Stimulated activated CD8-positive, alpha-beta memory T cell treated with anti-CD3 and anti-CD28 coated beads, Interleukin-4, amount 100 ng/mL, for 4 hours (primary cell): ENCODE results near the gene HRAS.
A peak's percentile ranks its signal among the peaks of the same experiment; 100 is the strongest.

Experiments
- DNase-seq, 2 donors: peaks; one replicate each; pipeline ENCODE4 v3.0.0-alpha.2; 2020; ENCODE audit warnings: low read depth in 2 of 2, low spot score in 1 of 2

HRAS gene

DNA sequence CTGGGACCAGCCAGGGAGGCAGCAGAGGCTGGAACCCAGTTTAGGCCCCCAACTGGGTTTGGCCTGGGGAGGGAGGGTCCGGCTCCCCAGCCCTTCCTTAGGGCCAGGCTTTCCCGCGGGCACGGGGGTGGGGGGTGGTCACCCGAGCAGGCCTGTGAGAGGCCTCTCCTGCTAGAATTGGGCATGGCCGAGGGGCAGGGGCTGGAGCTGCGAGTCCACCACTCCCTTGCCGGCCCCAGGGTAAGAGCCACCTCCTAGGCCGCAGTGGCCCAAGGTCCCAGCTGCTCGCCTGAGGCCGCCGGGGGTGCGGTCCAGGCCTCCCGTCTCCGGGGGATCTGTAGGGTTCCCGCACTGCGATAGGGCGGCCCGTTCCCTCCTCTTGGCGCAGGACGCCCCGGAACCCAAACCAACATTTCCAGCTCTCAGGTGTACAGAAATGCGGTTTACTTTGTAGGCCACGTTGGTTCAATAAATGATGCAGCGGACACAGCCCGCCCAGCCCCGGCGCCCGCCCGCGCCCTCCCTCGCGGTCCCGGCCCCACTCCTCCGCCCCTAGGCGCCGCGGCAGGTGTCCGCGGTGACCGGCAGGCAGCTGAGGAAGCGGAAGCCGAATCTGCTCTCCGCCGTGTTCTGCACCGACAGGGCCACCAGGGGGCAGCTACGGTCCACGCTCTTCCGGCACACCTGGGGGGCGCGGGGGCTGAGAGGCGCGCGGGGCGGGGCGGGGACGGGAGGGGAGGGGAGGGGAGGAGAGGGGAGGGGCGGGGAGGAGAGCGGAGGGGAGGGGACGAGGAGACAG is 19.3 kb upstream of the HRAS start:
- DNase-seq = peak in 1 of 2 donors; percentile 60

DNA sequence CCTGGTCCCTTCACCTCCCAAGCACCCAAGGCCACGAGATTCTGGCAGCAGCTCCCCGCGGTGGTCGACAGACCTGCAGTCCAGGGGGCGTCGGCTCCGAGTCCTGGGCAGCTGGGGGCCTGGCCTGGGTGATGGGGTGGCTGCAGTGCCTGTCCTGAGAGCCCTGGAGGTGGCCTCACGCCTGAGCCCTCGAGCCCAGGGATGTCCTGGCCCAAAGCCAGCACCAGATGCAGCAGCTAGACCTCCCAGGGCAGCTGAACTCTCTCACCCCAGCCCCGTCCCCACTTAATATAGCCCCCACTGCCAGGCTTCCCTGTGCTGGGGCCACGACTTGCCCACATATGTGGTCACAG is 18.6 kb upstream of the HRAS start:
- no peak for DNase-seq

DNA sequence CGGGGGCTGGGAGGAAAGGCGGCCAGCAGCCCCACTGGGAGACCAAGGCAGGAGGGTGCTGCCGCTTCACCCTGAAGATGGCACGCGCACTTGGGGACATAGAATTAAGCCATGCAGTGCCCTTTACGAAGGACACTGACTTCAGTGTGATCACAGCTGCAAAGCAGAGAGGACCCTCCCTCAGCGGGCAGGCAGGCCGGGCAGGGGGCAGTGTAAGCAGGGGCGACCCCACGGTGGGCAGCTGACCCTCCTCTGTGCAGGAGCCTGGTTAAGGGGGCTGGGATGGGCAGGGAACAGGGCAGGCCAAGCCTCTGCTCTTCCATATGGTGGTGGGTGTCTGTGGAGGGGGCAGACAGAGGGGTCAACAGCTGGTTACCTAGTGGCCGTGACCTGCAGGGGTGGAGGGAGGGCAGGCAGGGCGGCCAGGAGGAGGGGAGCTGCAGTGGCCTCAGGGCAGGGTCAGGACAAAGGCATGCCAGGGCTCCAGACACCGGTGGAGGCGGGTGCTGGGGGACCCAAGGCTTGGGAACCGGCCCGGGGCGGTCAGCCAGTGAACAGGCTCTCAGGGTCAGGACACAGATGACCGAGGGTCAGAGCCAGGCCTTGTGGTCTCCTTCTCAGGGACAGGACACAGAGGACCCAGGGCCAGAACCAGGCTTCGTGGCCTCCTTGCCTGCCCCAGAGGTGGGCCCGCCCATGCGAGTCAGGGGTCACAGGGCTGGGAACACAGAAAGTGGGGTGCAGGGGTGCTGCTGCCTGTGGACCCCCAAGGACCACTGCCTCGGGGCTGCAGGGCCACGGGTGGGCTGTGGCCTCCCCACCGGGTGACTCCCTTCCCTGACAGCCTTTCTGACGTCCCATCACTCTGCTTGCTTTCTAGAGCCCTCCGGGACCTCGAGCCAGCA is 18.0 kb upstream of the HRAS start:
- no peak for DNase-seq

DNA sequence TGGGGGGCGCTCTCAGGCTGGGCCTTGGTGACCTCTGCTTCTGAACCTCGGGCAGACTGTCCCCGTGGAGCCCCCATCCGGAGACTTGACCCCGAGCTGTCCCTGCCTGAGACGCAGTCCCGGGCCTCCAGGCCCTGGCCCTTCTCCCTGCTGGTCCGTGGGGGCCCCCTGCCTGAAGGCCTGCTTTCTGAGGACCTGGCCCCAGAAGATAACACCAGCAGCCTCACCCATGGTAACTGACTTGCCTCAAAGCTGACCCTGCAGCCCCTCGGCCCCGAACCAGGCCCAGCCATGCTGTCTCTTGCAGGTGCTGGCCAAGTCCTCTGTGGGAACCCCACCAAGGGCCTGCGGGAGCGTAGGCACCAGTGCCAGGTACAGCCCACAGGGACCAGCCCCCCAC is 16.2 kb upstream of the HRAS start:
- DNase-seq = no peak

DNA sequence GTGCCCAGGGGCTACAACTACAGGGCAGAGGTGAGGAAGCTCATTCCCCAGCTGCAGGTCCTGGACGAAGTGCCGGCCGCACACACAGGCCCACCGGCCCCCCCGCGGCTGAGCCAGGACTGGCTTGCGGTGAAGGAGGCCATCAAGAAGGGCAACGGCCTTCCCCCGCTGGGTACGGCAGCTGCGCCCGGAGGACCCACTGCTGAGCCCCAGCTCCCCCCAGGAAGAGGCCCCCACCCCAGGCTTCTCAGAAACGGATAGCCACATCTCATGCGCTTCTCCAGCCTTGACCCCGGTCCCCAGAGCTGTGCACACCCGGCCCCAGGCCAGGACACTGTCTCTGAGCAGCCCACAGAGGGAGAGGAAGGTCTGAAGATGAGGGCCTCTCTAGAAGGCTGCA is 15.8 kb upstream of the HRAS start:
- no peak for DNase-seq

DNA sequence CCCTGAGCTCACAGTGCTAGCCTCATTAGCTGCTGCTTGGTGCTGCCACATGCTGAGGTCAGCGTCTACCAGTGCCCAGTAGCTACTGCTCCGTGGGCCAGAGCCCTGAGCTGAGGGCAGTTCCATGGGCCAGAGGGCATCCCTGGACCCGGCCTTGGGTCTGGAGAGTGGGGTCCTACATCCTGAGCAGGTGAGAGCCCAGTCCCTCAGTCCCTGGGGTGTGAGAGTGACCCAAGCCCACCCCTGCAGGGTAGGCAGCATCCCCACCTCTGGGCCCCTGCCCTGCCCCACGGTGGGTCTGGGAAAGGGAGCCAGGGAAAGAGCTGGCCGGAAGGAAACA is 15.3 kb upstream of the HRAS start:
- DNase-seq = no peak

DNA sequence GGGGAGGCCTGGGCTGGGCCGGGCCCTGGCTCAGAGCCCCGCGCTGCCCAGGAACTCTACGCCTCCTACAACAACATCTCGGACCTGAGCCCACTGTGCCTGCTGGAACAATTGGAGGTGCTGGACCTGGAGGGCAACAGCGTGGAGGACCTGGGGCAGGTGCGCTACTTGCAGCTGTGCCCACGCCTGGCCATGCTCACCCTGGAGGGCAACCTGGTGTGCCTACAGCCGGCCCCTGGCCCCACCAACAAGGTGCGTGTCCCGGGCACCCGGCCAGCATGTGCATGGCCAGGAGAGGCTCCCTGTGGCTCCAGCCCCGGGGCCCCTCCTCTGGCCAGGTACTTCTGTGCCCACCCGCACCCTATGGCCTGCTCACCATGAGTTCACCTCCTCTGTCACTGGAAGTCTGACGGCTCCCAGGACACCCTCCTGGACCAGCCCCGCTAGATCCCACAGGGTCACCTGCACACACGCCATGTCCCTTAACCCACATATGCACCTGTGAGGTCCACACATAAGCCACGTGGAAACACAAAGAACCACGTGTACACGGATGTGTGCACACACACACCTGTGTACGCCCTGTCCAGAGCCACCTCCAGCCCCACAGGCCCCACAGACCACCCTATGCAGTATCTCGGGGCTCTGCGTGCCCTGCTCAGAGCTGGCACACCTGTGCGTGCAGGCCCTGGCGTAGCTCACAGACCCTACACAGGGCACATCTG is 14.8 kb upstream of the HRAS start:
- DNase-seq = no peak

DNA sequence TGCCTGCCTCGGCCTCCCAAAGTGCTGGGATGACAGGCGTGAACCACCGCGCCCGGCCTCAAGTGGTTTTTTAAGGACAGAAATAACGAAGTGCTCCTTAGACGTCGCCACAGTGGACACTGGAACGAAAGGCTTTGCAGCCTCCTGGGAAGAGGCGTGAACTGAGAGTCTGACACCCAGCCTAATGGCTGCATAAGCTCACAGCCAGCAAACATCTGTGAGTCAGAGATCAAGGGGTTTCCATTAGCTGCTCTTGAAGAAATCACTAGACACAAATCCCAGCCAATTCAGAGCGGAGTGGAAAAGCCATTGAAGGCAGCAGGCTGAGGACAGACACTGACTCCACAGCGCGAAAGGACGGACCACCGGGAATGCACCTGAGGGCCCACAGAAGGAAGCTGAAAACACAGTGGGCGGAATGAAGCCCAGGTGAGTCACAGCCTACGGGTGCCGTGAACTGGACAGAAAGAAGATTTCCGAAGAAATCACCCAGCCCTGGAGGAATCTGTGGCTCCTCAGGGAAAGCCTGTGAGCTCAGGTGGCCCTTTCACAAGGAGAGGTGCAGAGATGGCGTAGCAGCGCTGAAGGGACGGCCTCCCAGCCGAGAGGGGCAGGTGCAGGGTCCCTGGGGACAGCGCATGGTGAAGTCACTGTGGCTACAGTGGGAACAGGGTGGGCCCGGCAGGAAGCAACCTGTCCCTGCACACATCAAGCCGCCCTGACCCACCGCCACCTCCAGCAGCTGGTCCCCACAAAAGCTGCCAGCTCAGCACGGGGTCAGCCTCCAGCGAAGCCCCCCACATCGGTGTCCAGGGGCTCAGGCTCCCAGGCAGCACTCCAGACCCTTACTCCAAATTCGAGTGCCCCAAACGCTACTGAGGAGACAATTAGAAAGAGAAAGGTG is 13.6 kb upstream of the HRAS start:
- no peak for DNase-seq

DNA sequence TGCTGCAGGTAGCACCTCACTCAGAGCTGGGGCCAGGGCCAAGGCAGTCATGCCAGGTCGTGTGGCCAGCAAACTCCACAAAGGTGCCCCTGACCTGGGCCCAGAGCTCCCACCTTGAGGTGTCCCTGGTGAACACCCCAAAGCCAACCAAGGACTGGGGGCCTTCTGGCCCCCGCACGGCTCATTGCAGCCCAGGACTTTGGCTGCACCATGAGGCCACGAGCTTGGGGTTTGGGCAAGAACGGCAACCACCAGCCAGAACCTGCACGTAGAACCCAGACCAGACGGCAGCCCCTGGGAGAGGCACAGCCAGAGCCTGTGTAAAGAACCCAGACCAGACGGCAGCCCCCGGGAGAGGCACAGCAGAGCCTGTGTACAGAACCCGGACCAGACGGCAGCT is 9.8 kb upstream of the HRAS start:
- no peak for DNase-seq

DNA sequence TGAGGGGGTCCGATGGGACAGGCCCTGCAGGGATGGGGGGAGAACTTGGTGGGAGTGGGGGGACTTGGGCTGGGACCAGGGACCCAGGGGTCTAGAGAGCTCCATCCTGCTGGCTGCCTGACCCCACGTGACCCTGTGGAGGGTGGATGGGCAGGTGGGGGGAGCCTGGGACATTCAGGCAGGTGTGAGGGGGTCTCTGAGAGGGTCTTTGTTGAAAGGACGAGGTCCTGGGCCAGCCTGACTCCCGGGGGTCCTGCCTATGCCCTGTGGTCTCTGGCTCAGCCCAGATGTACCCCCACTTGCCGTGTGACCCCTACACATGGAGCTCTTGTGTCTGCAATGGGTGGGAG is 9.4 kb upstream of the HRAS start:
- DNase-seq = no peak

DNA sequence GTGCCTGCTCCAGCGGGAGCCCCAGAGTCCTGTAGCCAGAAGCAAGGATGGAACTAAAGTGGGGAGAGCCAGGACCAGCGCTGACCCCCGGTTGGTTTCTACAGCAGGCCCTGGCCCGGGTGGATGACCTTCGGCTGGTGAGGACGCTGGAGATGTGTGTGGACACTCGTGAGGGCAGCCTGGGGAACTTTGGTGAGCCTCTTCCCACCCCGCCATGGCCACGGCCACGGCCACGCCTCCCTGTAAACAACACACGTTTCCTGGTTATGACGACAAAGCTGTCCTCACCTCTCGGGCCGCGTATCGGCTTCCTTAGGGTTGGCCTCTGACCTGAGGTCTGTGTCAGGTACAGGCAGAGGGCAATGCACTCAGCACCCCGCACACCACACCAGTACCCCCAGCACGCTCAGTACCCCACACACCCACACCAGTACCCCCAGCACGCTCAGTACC is 6.1 kb upstream of the HRAS start:
- no peak for DNase-seq

DNA sequence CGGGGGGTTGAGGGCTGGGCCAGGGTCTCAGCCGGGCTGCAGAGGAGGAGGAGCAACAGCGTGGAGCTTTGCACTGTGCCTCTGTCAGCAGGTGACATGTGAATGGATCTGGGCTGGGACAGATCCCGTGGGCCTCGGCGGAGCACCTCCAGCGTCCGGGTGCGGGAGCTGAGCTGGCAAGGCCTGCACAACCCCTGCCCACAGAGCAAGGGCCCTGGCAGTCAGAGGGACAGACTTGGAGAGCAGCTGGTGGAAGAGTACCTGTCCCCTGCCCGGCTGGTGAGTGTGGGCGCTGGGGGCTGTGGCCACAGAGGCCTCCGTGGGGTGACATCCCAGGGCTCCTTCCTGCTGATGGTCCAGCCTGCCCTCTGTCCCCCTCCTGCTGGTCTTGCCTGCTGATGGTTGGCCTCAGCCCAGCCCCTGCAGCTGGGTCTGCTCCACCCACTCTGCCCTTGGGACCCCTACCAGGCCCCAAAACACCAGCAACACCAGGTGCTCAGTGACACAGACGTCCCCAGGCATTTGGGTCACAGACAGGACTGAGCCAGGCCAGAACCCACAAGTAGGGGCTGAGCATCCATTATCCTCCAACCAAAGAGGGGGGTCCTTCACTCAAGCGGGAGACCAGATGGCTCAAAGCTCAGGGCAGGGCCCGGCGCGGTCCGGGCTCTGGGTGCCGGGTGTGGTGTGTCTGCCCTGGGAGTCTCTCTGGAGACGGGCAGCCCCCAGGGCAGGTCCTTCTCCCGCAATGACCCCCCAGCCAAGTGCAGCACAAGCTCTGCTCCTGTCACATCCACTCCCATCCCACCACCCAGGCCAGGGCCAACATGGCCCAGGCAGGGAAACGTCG is 5.4 kb upstream of the HRAS start:
- DNase-seq = no peak

DNA sequence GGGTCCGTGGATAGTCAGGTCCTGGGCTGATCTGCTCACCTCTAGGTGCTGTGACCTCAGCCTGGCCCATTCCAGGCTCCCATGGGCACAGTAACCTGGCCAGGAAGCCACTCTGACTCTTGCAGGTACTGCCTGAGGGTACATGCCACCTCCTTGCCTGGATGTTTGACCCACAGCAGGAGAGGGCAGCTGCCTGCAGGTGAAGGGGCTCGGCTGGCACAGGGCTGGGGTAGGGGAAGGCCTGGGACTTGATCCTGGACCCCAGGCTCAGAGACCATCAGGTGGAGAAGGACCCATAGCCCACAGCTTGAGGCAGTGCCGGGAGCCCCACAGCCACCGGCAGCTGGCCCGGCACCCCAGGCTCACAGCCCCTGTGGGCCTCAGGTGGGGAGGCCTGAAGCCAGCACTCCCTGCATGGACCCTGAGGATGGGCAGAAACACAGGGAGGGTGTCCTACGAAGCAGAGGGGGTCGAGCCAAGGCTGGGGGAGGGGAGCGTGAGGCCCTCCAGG is 4.7 kb upstream of the HRAS start:
- DNase-seq = no peak

DNA sequence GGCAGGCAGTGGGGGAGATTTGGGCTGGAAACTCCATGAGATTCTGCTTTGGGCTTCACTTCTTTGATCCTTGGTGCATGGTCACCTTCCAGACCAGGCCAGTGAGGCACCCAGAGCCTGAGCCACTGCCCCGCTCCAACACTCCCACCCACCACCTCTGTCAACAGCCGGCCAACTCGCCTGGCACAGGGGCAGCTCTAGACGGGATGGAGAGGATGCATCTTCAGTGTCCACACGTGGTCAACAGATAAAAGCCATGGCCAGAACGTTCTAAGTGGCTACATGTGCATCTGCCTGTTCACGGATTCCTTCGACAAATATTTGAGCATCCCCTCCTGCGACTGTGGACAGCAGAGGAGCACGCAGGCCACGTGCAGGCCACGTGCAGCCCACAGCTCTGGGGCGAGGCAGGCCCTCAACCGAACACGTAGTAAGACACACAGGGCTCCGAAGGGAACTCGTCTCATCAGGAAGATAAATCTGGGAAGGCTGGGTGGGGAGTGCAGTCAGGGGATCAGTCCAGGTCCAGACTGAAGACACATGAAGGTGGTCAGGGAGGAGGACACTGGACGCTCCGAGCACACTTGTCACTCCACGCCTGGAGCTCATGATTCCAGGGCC is 3.2 kb upstream of the HRAS start:
- no peak for DNase-seq

DNA sequence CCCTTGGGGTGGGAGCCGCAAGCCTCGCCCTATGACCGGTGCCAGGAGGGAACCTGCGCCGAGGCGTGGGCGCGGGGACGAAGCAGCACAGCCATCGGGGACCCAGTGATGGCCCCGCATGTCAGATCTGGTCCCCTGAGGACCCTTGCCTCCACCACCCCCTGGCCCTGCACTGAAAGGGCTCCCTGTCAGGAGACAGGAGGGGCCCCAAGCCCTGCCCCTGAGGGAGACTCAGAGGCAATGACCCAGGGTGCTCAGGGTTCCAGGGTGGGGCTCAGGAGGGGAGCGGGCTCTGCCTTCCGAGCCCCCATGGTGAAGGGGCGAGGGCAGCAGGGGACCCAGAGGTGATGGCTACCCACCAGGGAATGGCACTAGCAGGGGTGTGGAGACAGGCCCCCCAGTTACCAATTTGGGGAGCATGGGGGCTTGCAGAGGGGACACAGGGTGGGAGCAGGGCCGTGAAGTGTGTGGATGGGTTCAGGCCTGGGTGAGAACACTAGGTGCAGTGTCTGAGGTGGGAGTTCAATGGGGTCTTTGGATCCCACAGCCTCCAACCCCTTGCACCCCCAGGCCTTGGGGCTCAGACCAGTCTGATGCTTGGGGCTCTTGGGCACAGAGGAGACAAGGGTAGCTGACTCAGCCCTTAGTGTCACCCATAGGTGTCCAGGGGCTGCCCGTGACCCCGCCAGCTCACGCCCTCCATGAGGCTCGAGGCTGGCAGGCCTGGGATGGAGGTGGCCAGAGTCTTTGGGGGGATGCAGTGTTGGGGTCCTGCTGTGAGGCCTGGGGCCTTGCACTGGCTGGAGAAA is 2.5 kb upstream of the HRAS start:
- no peak for DNase-seq

DNA sequence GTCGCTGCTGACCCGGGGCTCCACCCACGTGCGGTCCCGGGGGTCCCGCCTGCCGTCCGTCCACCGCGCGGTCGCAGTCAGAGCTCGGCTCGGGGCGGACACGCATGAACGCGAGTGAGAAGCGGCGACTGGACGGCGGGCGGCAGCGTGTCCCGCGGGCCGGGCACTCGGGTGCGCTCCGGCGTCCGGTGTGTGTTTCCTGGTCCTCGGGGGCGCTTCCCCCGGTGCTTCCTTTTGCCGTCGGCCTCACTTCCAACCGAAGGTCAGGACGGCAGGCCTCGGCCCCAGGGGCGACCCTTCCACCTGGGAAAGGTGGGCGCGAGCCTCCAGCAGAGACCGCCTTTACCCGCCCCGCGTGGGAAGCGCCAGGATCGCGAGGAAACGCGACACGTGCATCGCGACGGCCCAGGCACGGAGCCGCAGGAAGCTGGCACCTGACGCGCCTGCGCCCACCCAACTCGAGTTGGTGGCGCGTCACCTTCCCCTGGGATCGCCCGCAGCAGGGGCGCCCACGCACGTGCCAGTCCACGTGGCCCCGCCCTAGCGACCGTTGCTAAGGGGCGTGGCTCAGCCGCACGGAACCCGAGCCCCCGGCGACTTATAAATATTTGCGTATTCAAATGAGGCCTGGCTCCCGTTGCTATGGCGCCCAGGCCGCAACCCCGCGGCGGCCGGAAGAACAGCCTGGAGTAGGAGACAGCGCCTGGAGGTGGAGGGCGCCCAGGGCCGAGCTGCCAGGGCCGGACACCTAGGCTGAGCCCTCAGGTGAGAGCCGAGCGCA is 1.7 kb upstream of the HRAS start, which contains the start of gene LRRC56:
Gene LRRC56 (plus strand): TSS at position 687 of the 781 bp plus-strand sequence. CDS start 3,158 bp downstream, outside the sequence.
- DNase-seq = peak; percentile 86 to 88

DNA sequence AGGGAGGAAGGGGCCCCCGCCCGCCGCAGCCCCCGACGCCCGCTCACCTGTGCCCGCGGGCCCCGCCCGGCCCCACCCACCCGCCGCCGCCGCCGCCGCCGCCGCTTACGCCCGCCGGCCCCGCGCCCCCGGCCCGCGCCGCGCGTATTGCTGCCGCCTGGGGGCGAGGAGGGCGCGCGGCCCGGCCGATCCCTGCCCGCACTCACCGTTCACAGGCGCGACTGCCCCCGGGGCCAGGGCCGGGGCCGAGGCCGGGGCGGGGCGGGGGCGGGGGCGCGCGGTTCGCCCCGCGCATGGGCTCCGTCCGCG is 212 bp downstream of the HRAS start:
- no peak for DNase-seq
